CD4-positive, alpha-beta T cell treated with Interleukin-17A for 1 hour (primary cell): ENCODE data around the gene STXBP3.
"Not testable (repeated sequence)": the region's sequence is repeated elsewhere in the genome, so short reads cannot be mapped to it uniquely, and the experiment has no call there.

Experiments used
- DNase-seq: peaks from one replicate; pipeline ENCODE4 v3.0.0-alpha.2; 2020

Gene STXBP3

DNA sequence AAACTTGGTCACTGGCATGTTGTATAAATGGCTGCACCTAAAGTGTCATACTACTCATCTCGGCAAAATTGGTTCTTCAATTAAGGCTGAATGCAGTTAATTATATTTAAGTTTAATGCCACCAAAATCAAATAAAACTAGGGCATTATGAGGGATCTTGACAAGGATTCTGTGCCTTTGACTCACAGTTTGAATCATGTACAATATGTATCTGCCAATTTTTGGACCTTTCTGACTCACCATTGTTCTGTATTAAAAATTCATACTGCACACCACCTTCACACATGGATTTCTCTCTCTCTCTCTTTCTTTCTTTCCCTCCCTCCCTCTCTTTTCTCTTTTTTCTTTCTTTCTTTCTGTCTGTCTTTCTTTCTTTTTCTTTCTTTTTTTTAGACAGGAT is 14.1 kb upstream of the STXBP3 start:
- DNase-seq = no peak

DNA sequence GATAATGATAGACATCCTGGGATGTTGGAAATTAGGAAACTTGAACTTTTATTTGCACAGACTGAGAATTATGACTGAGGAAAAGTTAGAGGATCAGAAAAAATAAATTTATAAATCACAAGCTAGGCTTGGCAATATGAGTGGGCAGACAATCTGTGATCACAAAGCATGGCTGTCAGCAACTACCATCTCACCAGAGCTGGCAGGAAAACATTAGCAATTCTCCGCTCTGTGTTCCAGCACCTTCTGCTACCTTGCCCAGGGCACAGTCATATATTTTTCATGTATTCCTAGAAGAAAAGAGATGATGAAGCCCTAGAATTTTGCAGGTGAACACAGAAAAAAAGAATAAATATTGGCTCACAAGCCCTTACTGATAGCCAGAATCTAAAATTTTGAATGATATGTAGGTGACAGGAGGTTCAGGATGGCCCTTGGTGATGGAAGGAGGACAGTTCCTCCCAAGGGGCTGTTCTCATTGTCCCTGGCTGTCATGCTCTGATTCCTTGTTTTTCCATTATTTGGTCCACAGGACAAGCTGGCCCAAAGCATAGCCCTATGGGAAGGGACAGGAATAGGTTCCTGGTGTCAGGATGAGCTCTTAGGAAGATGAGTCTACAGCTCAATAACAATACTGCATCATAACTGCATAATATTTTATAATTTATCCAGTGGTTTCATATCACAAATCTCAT is 12.2 kb upstream of the STXBP3 start:
- no peak for DNase-seq

- no peak for DNase-seq
These were observed 4.2 kb upstream of the STXBP3 start for GRCh38 chr1:108742253-108742652.

DNA sequence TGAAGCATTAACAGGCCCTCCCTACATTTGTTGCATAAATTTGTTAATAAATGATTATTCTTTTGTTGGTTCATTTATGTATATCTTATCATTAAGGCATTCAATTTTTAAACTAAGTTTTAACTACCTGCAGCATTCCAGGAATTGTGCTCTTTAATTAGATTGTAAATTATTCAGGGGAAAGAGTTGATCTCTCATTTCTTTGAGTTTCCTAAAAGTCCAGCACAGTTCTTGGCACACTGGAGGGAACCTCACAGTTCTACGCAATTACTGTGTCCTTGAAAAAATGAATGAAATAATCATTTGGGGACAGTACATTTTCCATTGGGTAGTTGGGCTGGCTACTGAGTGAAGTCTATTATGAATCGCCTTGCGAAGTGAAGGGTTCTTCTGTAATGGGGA is 493 bp upstream of the STXBP3 start:
- DNase-seq = no peak

DNA sequence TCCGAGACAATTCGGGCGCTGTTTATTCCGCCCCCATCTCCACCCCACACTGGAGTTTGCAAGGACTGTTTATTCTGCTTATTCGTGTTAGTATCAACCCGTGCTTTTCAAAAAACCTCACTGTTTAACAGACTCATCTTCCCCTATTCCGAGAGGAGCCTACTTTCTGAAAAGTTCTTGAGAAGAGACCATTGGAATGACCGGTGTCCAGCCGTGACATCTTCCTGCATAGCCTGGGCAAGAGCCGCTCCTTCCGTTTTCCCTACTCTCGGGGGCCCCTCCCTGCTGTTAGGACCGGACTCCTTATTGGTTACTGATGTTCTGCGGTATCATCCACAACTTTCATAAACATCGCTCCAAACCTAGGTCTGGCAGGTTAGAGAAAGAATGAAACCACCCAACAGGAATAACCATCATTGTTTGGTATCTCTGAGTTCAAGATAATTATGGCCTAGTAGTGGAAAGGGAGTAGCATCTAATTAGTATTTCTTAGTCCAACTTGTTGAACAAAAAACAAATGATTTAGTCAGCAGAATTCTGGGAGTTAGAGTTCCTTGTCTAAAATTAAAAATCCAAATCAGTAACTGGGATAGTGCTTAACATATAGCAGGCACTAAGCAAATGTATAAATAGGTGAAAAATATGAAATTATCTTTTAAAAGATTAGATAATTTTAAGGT is 837 bp downstream of the STXBP3 start:
- peak; percentile 68 for DNase-seq

- DNase-seq = peak; percentile 6
These were observed 1.4 kb downstream of the STXBP3 start for GRCh38 chr1:108747898-108748297.

DNA sequence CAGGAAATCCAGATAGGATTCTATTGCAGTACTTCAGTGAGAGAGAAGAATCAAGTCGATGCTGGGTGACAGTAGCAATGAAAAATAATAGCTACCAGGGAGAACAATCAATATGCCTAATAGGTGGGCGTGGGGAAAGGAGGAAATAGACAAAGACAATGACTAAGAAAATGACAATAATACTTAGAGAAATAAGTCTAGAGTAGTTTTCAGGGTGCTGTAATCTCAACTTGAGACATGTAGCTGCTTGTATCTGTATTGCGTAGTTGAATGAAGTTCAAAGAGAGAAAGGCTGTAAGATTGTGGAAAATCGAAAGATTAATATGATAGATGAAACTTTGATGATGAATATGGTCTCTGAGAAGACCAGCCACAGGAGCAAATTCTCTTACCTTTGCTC is 2.6 kb downstream of the STXBP3 start:
- no peak for DNase-seq

- no peak for DNase-seq
These were observed 4.2 kb downstream of the STXBP3 start for GRCh38 chr1:108750476-108751181.

- DNase-seq = no peak
These were observed 6.9 kb downstream of the STXBP3 start for GRCh38 chr1:108753363-108753762.

DNA sequence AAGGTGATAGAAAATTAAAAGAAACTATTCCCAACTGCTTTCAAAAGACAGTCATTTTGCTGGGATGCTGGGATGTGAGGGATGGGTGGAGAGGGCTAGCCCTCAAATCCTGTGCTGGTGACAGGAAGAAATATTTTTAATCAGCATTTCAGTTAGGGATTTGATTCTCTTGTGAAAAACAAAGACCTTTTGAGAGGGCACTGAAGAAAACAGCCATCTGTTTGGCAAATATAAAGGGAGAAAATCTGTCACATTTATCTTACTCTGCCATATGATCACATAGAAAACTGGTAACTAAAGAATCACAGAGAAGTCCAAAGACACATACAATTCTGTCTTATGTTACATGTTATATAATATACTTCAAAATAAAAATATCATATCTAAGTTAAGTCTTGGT is 12.3 kb downstream of the STXBP3 start:
- no peak for DNase-seq

DNA sequence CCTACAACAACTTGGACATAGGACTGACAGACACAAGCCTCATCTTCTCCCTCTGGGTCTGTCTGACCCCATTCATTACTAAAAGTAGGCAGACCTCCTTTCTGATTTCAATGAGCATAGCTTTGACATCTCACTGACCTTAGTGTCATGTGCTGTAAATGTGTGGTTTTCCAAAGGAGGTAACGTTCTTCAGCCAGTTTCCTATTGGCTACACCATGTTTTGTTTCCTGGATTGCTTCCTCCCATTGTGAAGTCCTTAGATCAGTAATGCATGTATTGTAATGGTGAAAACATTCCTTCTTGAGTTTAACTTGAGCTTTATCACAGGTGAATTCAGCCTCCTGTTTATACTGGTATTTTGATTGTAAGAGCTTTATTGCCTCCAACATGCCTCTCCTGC is 20.6 kb downstream of the STXBP3 start:
- DNase-seq = no peak

DNA sequence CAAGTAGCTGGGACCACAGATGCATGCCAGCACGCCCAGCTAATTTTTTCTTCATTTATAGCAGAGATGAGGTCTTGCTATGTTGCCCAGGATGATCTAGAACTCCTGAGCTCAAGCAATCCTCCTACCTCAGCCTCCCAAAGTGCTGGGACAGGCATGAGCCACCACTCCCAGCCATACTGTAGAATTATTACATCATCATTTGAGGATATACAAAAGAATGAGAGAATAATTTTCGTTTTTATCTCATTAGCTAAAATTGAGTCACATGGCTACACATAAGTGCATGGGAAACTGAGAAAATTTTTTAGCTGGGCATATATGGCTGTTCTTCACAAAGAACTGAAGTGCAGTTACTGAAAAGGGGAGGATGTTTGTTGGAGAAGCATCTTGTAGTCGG is 21.2 kb downstream of the STXBP3 start:
- DNase-seq = no peak

DNA sequence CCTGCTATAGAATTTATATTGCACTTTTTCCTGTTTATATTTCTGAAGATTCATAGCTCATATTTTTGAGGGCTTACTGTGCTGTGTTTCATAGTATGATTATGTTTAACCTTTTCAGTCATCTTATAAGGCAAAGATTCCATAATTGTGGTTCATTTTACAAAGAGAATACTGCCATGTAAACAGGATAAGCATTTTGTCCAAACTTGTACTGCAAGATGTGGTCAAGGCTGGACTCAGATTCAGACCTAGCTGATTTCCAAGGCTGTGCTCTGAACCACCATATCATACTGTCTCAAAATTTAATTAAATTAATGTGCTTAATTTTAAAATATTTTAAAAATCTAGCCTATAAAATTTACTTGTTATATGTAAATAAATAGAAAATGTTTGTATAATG is 31.4 kb downstream of the STXBP3 start:
- DNase-seq = no peak

GRCh38 chr1:108779455-108779854 is 33.0 kb downstream of the STXBP3 start:
- DNase-seq = no peak

- no peak for DNase-seq
These were observed 34.6 kb downstream of the STXBP3 start for GRCh38 chr1:108780937-108781574.

DNA sequence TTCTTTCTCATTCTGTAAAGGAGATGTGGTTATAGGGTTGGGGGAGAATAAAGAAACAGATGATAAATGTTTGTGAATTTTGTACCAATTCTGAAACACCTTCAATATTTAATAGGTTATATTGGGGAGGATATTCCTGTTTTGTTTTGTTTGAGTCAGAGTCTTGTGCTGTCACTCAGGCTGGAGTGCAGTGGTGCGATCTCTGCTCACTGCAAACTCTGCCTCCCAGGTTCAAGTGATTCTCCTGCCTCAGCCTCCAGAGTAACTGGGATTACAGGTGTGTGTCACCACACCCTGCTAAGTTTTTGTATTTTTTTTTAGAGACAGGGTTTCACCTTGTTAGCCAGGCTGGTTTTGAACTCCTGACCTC is 35.1 kb downstream of the STXBP3 start:
- DNase-seq = not testable (repeated sequence)

DNA sequence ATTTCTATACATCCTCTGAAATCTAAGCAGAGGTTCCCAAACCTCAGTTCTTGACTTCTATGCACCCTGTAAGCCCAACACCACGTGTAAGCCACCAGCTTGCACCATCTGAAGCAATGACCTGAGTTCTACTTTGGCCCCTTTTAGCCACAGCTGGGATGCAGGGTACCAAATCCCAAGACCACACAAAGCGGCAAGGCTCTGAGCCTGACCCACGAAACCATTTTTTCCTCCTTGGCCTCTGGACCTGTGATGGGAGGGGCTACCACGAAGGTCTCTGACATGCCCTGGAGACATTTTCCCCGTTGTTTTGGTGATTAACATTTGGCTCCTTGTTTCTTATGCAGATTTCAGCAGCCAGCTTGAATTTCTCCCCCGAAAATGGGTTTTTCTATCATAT is 38.8 kb downstream of the STXBP3 start:
- no peak for DNase-seq

DNA sequence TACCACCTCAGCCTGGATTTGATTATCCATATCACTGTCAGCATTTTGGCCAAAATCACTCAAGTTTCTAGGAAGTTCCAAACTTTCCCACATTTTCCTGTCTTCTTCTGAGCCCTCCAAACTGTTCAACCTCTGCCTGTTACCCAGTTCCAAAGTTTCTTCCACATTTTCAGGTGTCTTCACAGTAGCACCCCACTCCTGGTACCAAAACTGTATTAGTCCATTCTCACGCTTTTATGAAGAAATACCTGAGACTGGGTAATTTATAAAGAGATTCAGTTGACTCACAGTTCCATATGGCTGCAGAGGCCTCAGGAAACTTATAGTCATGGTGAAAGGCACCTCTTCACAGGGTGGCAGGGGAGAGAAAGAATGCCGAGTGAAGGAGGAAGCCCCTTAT is 39.4 kb downstream of the STXBP3 start:
- DNase-seq = no peak

GRCh38 chr1:108791790-108792189 is 45.3 kb downstream of the STXBP3 start:
- no peak for DNase-seq

GRCh38 chr1:108792420-108792819 is 45.9 kb downstream of the STXBP3 start:
- DNase-seq = no peak

DNA sequence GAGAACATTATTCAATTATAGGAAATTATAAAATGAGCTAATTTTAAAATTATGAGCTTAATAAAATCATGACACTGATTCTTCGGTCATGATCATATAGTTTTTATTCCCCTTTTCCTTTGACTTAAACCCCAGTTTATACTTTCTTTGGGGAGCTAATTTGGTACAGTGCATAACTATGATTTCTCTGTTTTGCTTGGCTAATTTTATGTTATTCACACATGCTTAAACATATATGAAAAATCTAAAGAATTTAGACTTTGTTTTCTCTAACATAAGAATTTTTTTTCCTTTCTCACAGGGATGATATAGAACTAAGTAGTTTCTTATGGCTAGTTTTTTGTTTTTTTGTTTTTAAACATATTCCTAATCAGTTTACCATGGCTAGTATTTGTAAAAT is 52.5 kb downstream of the STXBP3 start:
- no peak for DNase-seq

- no peak for DNase-seq
These were observed 54.6 kb downstream of the STXBP3 start for GRCh38 chr1:108801101-108801500.

- DNase-seq = no peak
These were observed 57.1 kb downstream of the STXBP3 start for GRCh38 chr1:108803548-108803947.

DNA sequence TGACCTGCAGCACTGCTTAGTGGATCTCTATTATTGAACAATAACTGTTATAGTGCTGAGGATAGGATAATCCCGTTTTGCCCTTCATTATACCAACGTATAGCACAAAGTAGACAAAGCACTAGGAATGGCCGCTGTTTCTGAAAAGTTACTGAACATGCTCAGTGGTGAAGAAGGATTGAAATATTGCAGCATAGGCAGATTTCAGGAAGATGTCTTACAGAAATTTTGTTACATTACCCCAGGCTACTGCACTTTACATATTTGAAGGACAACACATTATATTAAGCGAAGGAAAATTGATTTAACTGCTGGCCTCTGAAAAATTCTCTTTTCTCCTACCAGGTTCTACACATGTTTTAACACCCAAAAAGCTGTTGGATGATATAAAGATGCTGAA is 62.0 kb downstream of the STXBP3 start:
- DNase-seq = no peak
